Measurements from ENCODE around the gene BCL7C.

BCL7C gene

DNA sequence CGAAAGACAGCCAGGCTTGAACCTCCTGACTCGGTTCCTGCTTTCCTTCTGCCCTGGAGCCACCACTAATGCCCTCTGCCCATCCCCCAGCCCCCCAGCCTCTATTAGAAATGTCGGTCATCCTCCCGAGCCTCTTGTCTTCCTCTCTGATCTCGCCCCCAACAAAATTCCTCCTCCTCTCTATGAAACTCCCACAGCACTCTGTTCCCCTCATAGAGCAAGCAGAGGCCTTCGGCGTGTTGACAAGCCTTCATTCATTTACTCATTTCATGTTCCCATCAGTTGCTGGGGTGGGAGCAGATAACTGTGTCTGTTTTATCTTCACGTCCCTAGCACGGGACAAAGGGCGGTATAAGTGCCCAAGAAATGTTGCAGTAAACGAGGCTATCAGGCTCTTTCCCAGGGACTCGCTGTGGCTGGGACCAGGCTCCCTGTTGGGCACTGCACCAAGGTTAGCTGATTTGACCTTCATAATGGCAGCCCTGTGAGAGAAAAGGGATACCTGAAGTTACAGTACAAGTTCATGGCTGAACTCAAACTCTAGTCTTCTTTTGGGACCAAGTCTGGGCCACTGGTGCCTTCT is 37.3 kb upstream of the BCL7C start:
- no peak overlapping the region for H3K4me3 ChIP-seq (ENCODE audit: control insufficient read depth, low read depth, low read length)
- no peak for DNase-seq (ENCODE audit: low read depth)
- TF ChIP-seq CTCF (IDR thresholded peaks at IDR 0.05; ENCODE audit: control insufficient read depth, insufficient read depth, low read depth, low read length, missing control alignments), result no peak

GRCh38 chr16:30930160-30930571 is 36.3 kb upstream of the BCL7C start:
- no peak overlapping the region for H3K4me3 ChIP-seq (ENCODE audit: control insufficient read depth, low read depth, low read length)
- TF ChIP-seq CTCF (IDR thresholded peaks at IDR 0.05; ENCODE audit: control insufficient read depth, insufficient read depth, low read depth, low read length, missing control alignments), result no peak
- DNase-seq (ENCODE audit: low read depth), result no peak

DNA sequence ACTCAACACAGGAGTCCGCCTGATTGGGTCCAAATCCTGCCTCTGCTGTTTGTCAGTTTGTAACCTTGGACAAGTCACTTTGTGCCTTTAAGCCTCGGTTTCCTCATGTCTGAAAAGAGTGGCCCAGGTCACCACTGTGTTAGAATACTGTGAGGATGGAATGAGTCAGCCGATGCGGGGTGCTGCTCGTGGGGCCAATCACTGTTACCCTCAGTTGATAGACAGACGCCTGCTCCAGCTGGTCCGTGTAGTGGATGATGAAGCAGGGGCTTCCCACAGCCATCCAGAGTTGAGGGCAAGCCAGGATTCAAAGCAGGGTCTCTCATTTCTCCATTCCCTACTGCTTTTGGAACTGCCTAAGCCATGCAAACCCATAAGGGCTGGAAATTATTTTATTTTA is 35.3 kb upstream of the BCL7C start:
- TF ChIP-seq CTCF (IDR thresholded peaks at IDR 0.05; ENCODE audit: control insufficient read depth, insufficient read depth, low read depth, low read length, missing control alignments), result no peak
- DNase-seq (ENCODE audit: low read depth), result no peak
- no peak overlapping the region for H3K4me3 ChIP-seq (ENCODE audit: control insufficient read depth, low read depth, low read length)

DNA sequence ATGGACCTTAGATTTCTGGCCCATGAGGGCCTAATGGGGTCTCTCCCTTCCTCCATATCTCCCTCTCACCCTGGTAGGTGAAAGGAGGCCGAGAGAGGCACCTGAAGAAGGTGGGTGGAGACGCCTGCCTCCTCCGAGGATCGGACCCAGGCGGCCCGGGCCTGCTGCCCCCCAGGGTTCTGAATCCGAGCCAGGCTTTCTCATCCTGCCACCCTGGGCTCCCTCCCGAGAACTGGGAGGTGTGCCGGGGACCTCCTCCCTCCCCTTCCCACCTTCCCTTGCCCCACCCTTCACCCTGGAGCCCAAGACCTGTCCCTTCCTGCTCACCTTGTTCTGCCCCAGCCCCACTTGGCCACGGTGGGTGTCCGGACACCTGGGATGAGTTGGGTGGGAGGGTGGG is 34.5 kb upstream of the BCL7C start:
- TF ChIP-seq CTCF (IDR thresholded peaks at IDR 0.05; ENCODE audit: control insufficient read depth, insufficient read depth, low read depth, low read length, missing control alignments), result no peak
- no peak overlapping the region for H3K4me3 ChIP-seq (ENCODE audit: control insufficient read depth, low read depth, low read length)
- no peak for DNase-seq (ENCODE audit: low read depth)

GRCh38 chr16:30927789-30928378 is 34.0 kb upstream of the BCL7C start:
- no peak overlapping the region for H3K4me3 ChIP-seq (ENCODE audit: control insufficient read depth, low read depth, low read length)
- DNase-seq (ENCODE audit: low read depth), result no peak
- TF ChIP-seq CTCF (IDR thresholded peaks at IDR 0.05; ENCODE audit: control insufficient read depth, insufficient read depth, low read depth, low read length, missing control alignments), result no peak

DNA sequence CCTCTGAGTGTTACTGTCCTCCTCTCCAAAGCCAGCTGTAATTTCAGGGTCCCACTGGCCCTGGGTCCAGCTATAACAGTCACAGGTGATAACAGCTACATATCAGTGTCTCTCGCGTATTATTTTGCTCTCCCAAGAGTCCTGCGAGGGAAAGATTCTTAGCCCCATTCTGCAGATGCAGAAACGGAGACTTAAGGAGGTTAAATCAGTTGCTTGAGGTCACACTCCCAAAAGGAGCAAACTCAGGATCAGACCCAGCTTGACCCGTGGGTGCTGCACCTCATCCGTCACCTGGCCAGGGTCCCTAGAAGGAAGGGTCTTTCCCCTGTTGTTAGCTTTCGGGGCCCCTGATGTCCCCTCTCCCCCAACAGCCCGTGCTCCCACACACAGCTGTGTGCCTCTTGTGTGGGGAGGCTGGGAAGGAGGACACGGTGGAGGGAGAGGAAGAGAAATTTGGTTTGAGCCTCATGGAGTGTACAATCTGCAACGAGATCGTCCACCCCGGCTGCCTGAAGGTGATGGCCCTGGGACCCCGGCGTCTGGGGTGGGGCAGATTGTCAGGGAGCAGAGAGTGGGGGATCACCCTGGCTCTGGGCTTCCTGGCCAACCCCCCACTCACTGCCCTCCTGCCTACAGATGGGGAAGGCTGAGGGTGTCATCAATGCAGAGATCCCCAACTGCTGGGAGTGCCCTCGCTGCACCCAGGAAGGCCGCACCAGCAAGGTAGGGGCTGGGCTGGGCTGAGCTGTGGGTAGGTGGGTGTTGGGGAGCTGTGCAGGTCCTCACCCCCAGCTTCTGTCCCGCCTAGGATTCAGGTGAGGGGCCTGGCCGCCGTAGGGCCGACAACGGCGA is 33.3 kb upstream of the BCL7C start:
- H3K4me3 ChIP-seq (ENCODE audit: control insufficient read depth, low read depth, low read length), result no peak overlapping the region
- TF ChIP-seq CTCF (IDR thresholded peaks at IDR 0.05; ENCODE audit: control insufficient read depth, insufficient read depth, low read depth, low read length, missing control alignments), result no peak
- DNase-seq (ENCODE audit: low read depth), result no peak
